Measurements from ENCODE around the gene KRT78. TPM values are rescaled to one million over a fixed set of nuclear protein-coding genes. Genes with fewer than 3 reads are reported as not detected.

Gene KRT78
- total and polyA plus RNA-seq, 9 of the 15 experiments (the other 6 are each of a cell fraction or from before 2014, with no cell fraction given), result not detected

DNA sequence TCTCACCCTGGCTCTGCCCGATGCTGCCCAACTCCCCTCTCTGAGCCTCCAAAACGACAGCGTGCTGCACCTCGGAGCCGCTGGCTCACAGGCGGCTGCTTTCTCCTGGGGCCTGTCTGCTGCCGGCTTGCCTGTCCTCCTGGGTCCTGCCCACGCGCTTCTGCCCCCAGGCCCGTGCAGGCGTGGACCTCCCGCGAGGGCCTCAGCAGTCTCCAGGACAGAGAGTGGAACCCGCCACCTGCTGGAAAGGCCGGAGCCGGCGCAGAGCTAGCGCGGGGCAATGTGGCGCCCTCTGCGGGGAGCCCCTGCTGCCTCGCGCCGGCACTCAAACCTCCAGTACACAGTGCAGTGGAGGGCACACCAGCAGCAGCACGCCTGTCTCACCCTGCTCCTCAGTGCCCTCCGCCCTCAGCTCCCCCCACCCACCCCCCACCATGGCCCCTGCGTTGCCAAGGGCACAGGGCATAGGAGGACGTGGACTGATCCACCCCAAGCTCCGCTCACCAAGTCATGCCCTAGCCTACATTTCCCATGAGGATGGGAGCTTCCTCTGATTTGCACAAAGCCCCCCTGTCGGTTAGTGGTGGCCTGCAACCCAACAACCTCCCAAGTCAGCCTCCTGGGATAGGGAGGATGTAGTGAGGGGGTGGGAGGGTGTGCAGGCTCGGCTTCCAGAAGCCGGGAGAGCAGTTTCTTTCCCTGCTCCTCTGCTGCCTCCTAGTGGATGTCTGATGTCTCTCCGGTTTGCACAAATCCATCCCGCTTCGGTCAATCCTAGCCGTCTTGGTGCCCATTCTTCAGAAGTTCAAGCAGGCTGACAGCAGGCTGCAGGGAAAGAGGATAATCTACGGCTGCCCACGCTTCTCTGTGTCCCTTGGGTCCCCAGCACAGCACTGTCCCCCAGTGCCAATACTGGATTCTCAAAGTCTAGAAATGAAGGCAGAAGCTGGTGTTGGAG is 30.9 kb upstream of the KRT78 start (continued):
- TF ChIP-seq PURB (CRISPR knock-in tag; IDR thresholded peaks at IDR 0.05; ENCODE audit: low read depth) (no peak), CBFA2T2 (conservative IDR thresholded peaks at IDR 0.05) (no peak), WHSC1 (IDR thresholded peaks at IDR 0.05; ENCODE audit: low read length) (no peak), ZNF121 (CRISPR knock-in tag; conservative IDR thresholded peaks at IDR 0.05) (no peak), IRF2 (CRISPR knock-in tag; IDR thresholded peaks at IDR 0.05) (no peak), CHCHD3 (CRISPR knock-in tag; IDR thresholded peaks at IDR 0.05) (no peak), KHSRP (IDR thresholded peaks at IDR 0.05) (no peak), BRF1 (IDR thresholded peaks at IDR 0.05; ENCODE audit: borderline replicate concordance, extremely low read depth, insufficient read length) (no peak), RBM39 (optimal IDR thresholded peaks at IDR 0.05; ENCODE audit: low read depth, low read length) (no peak), TBP (optimal IDR thresholded peaks at IDR 0.05; ENCODE audit: low read depth, low read length) (no peak), ZNF311 (CRISPR knock-in tag; IDR thresholded peaks at IDR 0.05) (no peak), PHB2 (IDR thresholded peaks at IDR 0.05; ENCODE audit: low read depth) (no peak), RAD21 (CRISPR knock-in tag; conservative IDR thresholded peaks at IDR 0.05 in 1 of 2, IDR thresholded peaks at IDR 0.05 in 1 of 2) (peak; percentile 85 to 91), HDAC3 (IDR thresholded peaks at IDR 0.05; ENCODE audit: borderline replicate concordance, partially characterized antibody) (no peak), HDAC1 (IDR thresholded peaks at IDR 0.05) (peak in 1 of 2 experiments; percentile 67; a peak in 2 of 4 replicates)
- TF ChIP-seq, protein P1, sequence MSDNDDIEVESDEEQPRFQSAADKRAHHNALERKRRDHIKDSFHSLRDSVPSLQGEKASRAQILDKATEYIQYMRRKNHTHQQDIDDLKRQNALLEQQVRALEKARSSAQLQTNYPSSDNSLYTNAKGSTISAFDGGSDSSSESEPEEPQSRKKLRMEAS (CRISPR knock-in tag; IDR thresholded peaks at IDR 0.05), result peak; percentile 53; the same call in 1 of the 2 replicates
- TF ChIP-seq, protein P2, sequence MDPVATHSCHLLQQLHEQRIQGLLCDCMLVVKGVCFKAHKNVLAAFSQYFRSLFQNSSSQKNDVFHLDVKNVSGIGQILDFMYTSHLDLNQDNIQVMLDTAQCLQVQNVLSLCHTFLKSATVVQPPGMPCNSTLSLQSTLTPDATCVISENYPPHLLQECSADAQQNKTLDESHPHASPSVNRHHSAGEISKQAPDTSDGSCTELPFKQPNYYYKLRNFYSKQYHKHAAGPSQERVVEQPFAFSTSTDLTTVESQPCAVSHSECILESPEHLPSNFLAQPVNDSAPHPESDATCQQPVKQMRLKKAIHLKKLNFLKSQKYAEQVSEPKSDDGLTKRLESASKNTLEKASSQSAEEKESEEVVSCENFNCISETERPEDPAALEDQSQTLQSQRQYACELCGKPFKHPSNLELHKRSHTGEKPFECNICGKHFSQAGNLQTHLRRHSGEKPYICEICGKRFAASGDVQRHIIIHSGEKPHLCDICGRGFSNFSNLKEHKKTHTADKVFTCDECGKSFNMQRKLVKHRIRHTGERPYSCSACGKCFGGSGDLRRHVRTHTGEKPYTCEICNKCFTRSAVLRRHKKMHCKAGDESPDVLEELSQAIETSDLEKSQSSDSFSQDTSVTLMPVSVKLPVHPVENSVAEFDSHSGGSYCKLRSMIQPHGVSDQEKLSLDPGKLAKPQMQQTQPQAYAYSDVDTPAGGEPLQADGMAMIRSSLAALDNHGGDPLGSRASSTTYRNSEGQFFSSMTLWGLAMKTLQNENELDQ (CRISPR knock-in tag; IDR thresholded peaks at IDR 0.05; ENCODE audit: borderline replicate concordance), result no peak
- TF ChIP-seq, protein P3, sequence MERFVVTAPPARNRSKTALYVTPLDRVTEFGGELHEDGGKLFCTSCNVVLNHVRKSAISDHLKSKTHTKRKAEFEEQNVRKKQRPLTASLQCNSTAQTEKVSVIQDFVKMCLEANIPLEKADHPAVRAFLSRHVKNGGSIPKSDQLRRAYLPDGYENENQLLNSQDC (CRISPR knock-in tag; IDR thresholded peaks at IDR 0.05), result no peak
- TF ChIP-seq, protein P4, sequence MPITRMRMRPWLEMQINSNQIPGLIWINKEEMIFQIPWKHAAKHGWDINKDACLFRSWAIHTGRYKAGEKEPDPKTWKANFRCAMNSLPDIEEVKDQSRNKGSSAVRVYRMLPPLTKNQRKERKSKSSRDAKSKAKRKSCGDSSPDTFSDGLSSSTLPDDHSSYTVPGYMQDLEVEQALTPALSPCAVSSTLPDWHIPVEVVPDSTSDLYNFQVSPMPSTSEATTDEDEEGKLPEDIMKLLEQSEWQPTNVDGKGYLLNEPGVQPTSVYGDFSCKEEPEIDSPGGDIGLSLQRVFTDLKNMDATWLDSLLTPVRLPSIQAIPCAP (CRISPR knock-in tag; IDR thresholded peaks at IDR 0.05; ENCODE audit: borderline replicate concordance), result no peak
- TF ChIP-seq, protein P5, sequence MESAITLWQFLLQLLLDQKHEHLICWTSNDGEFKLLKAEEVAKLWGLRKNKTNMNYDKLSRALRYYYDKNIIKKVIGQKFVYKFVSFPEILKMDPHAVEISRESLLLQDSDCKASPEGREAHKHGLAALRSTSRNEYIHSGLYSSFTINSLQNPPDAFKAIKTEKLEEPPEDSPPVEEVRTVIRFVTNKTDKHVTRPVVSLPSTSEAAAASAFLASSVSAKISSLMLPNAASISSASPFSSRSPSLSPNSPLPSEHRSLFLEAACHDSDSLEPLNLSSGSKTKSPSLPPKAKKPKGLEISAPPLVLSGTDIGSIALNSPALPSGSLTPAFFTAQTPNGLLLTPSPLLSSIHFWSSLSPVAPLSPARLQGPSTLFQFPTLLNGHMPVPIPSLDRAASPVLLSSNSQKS (CRISPR knock-in tag; IDR thresholded peaks at IDR 0.05), result no peak

All from K562 (cell line).